Measurements from ENCODE around the gene RERE.

Gene RERE

GRCh38 chr1:8419172-8419571, 398.3 kb downstream of the RERE start:
- DNase-seq: no peak

- DNase-seq: no peak
Observed at GRCh38 chr1:8418301-8418700, 399.1 kb downstream of the RERE start.

- no peak for DNase-seq
Observed at GRCh38 chr1:8417625-8418024, 399.8 kb downstream of the RERE start.

DNA sequence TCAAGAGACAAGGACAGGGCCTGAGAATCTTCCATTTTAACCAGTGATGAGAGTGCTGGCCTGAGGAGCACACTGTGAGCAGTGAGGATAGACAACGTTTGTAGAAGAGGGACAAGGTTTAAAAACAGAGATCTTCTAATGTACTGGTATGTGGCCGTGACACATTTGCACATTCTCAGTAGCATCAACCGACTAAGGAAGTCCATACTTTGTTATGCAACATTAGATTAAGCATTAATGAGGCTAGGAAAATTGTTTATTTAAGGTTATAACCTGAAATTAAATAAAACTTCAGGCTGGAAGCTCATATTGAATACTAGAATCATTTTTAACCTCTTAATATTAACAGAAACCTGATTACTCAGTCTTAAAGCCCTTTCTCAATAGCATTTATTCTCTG, 400.6 kb downstream of the RERE start:
- DNase-seq: no peak

DNA sequence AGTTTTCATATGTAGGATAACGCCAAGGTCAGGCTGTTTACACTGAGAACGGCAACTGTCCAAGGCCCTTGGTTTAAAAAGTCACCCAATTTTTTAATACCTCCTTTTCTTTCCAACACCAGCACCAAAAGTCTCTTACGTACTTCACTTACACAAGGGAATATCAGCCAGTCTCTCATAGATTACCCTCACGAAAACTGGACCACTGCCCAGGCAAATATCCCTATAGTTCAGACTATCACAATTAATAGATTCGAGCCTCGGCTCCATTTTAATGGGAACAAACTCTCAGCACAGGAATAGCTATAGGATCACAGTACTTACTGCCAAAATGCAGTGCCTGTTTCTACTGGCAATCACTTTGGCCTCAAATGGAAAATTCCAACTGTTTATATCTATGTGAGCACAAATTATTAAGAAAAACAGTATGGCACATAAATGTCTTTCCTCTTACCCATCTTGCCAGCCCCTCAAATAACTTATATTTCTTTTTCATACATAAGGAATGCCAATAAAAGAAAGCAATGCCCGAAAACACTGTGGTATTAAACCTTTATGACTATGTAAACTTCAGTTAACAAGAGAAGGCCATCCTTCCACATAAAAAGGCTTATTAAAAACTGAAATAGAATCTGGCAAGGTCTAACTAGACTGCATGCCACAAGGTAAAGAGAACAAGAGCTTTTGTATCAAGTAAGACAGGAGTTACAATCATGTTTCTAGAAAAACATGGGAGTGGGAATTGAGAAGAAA, 401.7 kb downstream of the RERE start:
- DNase-seq: no peak

DNA sequence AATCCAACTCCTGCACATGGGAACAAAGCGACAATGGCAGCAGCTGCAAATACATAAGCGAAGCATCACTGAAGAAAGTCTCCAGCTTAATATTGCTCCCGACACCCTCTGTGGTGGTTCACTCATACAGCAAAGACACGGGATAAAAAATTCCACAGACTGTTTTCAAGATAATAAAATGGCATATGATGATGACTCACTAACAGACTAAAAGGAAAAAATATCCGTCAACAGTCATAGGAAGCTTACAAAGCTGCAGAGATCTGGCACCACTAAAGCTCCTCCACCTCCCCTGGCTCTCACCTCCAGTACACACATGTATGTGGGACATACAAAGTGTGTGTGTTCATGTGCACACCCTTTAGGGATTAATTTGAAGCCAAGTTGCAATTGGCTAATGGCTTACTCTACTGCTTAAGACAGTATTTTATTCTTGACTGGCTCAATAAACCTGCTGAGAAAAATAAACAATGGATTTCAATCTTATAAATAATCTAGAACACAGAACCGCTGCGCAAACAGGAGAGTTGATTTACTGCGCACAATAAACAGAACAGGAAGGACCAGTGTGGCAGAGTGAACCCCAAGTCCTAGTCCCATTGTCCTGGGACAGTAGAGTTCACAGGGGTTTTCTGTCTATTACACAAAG, 405.1 kb downstream of the RERE start:
- DNase-seq: no peak

DNA sequence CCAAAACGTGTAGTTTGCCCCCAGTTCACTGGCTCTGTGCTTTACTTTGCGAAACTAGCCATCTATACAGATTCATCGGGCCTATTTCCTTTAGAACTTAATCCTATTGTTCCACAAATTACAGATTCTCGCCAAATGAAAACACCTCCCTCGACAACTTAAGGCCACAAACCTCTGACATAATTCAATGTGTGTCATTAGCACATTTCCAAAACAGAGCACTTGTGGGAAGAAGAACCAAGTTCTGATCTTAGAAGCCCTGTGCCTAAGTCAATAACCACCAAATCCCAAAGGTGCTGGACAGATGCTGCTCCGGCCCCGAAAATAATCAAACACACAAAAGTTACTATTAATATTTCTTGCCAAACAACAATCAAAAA, 405.6 kb downstream of the RERE start:
- DNase-seq: no peak

GRCh38 chr1:8410791-8411190, 406.6 kb downstream of the RERE start:
- no peak for DNase-seq

DNA sequence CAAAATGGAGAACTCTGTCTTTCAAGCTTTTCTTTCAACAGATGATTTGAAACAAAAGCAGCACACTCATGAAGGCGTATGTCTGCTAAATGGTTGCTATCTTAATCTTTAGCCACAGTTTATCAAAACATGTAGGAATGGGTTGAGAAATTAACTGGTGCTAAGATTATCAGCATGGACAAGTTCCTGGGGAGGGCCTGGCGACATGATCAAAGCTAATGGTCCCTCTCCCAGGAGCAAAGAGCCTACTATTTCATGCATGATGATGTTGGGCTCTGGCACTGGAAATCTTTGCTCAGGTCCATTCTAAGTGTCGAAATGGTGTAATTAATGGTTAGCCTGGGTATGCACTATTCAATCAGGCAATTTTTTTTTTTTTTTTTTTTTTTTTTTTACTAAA, 407.8 kb downstream of the RERE start:
- DNase-seq: no peak

GRCh38 chr1:8409106-8409505, 408.3 kb downstream of the RERE start:
- peak; percentile 60 to 62 for DNase-seq

DNA sequence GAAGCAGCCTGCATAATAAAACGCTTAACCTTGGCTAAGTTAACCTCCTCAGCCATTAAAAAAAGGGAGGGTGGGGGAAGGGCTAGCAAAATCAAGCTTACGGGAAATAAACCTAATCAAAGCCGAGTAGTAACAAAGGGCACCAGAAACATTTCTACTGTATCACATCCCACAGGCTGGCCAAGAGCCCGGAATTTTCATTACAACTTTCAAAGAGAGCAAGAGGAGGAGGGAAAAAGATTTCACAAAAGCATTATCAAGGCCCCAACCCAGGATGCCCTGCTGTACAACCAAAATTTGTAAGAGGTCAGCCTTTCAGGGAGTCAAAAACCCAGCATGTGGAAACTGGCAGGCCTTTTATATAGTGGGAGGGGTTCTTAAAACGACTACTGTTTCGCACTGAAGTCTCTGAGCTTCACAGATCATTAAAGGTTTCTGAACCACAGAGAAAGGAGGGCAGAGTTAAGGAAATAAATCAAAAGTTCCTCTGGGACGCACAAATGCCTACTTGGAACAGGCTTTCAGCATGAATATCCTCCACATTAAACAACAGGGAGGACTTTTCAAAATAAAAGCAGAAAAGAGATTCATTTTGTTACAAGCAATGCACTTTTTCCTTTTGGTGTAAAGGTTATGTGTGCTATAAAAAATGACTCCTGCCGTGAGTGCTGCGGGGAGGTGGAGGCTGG, 409.1 kb downstream of the RERE start:
- no peak for DNase-seq

DNA sequence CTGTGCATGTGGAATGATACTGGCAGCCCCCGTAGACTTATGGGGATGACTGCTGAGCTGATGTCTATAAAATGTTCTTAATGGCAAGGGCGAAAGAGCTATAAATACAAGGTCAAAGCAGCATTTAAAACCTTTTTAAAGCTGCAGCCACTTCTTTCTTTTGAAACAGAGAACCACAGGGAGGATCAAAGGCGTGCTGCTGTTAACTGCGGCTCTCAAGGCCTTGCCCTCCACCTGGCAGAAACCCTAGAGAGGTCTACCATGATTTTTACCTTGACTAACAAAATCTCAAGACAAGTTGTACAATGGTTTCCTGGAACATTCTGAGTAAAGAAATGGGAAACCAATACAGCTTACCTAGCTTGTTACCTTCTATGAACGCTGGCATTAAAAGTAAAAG, 409.8 kb downstream of the RERE start:
- DNase-seq: no peak

GRCh38 chr1:8406960-8407359, 410.5 kb downstream of the RERE start:
- DNase-seq: no peak

DNA sequence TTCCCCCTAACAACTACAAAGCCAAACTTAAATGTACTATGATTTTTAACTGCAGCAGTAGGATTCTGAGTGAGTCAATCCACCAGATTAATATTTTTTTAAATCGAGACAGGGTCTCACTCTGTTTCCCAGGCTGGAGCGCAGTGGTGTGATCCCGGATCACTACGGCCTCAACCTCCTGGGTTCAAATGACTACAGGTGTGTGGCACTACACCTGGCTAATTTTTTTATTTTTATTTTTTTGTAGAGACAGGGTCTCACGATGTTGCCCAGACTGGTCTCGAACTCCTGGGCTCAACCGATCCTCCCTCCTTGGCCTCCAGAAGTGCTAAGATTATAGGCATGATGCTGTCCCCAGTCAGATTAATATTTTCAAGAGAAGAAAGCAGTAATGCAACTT, 411.4 kb downstream of the RERE start:
- no peak for DNase-seq

DNA sequence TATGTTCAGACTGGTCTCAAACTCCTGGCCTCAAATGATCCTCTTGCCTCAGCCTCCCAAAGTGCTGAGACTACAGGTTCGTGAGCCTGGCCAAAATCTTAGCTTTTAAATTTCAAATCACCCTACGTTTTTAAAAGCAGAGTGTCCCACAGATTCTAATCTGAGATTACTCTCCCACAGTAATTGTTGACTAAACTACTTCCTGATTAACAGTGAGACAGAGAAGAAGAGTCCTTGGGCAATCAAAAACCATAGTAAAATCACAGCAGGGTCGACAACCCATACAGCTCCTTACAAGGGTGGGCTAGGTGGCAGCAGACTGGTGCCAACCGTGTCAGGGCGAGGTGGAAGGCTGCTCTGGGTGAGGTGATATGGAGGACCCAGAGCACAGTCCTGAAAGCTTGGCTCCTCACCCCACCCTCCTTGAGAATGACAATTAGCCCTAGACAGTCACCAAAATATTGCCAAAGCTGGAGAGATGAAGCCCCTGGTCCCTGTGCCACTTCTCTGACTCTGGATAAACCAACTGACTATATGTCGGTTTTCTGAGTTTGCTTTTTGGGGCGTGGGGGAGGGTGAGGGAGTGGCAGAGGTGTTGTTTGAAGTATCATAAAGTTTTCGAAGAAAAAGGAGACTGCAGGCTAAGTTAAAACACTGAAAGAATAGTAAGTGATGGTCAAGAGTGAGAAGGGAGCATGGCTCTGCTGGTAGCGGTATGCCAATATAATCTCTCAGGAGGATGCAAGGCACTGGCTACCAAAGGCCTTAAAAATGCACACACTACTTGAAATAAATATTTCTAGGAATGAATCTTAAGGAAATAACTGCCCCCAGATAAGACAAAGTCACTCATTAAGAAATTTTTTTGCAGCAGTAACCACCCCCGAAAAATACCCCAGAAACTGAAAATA, 412.7 kb downstream of the RERE start:
- DNase-seq: no peak

DNA sequence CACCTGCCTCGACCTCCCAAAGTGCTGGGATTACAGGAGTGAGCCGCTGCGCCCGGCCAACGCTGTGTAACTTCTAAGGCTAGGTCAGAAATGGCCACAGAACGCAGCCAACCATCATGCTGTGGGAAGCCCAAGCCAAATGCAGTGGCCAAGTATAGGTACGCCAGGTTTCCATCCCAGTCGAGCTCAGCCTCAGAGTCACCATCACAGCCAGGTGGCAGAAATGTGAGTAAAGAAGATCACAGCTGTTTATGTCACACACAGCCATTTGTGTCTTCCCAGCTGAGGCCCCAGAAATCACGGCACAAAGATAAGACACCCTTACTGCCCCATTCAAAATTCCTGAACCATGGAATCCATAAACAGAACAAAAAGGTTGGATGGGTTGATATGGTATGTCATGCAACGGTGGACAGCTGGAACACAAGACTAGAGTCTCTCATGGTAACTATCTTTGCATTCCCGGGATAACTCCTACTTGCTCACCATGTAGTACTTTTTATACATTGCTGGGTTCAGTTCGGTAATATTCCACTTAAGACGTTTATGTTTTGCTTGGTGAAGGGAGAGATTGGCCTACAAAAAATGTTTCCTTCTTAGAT, 415.2 kb downstream of the RERE start:
- no peak for DNase-seq

DNA sequence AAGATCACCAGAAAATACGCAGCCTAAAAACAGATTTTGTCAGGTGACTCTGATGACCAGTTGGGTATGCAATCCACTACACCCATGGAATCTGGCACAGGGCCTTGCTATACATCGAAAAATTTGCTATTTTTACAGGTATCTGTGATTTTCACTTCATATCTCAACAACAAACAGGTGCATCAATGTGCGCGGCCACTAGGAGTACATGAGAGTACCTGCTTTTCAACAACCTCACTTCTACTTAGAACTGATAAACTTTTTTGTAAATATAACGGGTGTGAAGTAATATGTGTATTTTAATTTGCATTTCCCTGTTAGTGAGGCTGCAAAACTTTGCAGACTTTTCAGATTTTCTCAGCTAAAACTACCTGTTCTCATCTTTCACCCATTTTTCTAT, 418.8 kb downstream of the RERE start:
- DNase-seq: no peak

DNA sequence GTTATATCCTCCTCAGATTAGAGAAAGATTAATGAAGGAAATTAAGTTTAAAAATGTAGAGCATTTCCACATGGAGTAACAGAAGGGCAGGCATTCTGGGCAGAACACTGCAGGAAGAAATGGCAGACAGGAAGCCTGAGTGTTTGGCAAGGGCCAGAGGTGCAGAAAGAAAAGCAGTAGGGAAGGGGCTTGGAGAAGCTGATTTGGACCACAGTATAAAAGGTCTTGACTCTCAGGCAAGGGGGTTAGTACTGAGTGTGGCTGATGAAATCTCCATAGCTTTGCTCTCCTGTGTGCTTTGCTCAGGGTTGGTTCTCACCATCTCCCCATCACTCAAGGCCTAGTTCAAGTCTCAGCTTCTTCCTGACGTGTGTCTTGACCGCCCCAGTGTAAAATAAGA, 419.4 kb downstream of the RERE start:
- DNase-seq: no peak

DNA sequence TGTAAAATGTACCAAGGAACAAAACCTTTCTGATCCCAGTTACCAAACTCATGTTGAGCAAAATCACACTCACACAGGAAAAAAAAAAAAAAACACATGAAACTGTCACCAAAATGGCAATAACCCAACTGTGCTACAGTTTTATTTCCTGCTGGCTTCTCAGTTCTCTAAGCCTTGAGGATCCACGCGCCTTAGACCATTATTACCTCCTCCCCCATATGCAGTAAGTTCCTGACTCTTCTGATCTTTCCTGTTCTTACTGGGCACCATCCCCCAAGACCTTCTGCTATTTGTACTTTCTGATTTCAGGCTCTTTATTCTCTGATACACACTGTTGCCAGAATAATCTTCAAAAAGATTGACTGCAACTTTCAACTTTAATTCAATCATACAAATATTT, 419.9 kb downstream of the RERE start:
- DNase-seq: peak; percentile 57 to 63

DNA sequence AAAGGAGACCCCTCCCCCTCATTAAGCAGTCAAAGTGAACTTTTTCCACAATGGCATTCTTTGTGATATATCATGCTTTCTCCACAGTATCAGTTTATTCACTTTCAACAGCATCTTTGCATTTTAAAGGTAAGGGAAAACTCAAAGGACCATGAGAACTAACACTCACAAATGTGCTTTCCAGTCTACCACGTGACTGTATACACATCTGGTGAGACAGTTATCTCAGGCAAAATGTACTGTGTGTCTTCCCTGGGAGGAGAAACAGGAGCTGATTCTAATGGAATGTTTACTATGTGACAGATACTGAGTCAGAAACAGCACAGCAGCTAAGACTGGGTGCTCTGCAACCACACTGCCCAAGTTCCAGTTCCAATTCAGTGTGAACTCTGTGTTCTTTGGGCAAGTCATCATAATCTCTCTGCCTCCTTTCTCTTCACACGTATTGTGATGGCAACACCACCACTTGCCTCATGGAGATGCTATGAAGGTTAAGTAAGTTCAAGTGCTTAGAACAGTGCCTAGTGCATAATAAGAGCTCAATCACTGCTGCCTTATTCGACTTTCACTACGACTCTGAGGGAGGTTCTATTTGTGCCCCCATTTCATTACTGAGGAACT, 420.5 kb downstream of the RERE start:
- peak; percentile 37 to 43 for DNase-seq

DNA sequence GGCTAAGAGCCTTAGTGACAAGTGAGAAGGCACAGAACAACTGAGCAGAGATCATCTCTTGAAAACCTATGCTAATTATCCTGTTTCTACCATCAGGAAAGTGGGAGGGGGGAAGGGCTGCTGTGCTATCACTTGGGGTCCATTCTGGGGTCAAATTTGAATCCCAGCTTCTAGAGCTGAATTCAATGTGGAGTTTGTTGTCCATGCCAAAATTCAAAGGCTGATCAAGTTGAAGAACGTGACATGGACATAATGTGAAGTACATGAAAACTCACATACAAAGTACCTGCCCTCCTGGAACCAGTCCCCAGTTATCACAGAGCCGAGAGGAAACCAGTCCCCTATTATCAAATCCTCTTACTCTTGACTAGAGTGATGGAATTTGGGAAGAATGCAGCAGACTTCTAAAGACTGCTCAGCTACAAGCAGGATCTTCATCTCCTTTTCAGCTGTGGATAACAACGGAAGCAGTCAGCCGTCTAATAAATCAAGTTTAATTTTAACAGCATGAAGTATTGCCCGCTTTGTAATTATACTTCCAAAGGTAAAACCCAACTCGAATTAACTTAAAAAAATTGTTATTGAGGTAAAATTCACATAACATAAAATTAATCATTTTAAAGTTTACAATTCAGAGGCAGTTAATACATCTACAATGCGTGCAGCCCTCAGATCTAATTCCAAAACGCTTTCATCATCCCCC, 421.2 kb downstream of the RERE start:
- DNase-seq: no peak

All from inflammatory macrophage (primary cell).